Brain microvascular endothelial cell (primary cell): ENCODE data around the gene COL23A1.
"Not testable (repeated sequence)": the region's sequence is repeated elsewhere in the genome, so short reads cannot be mapped to it uniquely, and the experiment has no call there.

Experiments
- DNase-seq: peaks from one replicate; pipeline ENCODE4 v3.0.0-alpha.2; 2020
- H3K27ac ChIP-seq: fragments of 250-450 bp; sonication (Bioruptor Pico); 2 replicates; pipeline ENCODE4 v1.5.1; 2020; ENCODE audit warnings: mild to moderate bottlenecking, moderate library complexity
- H3K27me3 ChIP-seq: fragments of 250-450 bp; sonication (Bioruptor Pico); replicated peaks from 2 replicates; pipeline ENCODE4 v1.5.1; 2020; ENCODE audit warnings: mild to moderate bottlenecking
- H3K36me3 ChIP-seq: fragments of 250-450 bp; sonication (Bioruptor Pico); replicated peaks from 2 replicates; pipeline ENCODE4 v1.5.1; 2020; ENCODE audit warnings: mild to moderate bottlenecking
- H3K4me3 ChIP-seq: 2 replicates; pipeline ENCODE4 v1.5.1; 2011; ENCODE audit warnings: low read depth, mild to moderate bottlenecking, control low read depth, low read length, moderate library complexity
- in situ Hi-C: cut with HindIII; loops from 2 replicates; pipeline ENCODE4 v1.10.0; 2017; ENCODE audit warnings: low sequenced_read_pairs, low pct_ligation_motif_present
- TF ChIP-seq, protein P1 (sequence below): IDR thresholded peaks from 2 replicates; pipeline ENCODE4 v1.5.1; 2011; ENCODE audit warnings: low read depth, mild to moderate bottlenecking, moderate library complexity, low read length, control low read depth, inconsistent platforms; ENCODE audit errors: missing control alignments

The COL23A1 gene

DNA sequence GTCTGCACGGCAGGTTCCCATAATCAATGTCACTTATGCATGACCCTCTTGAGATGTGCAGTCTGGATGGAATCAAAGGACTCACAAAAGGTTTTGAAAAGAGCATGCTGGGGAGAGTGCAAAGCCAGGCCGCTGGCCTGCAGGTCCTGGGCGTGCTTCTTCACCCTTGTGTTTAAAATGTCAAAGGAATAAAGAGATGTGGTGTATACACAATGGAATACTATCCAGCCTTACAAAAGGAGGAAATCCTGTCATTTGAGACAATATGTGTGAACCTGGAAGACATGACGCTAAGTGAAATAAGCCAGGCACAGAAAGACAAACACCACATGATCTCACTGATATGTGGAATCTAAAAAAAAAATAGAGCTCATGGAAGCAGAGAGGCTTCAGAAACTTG, 220.1 kb downstream of the COL23A1 start:
- Histone ChIP-seq H3K27ac (no peak overlapping the region), H3K27me3 (no peaks in the 10 kb centered on the region), H3K36me3 (no peaks in the 10 kb centered on the region), H3K4me3 (no peak overlapping the region)
- in situ Hi-C loops = no loop called here
- DNase-seq = no peak
- TF ChIP-seq, protein P1, sequence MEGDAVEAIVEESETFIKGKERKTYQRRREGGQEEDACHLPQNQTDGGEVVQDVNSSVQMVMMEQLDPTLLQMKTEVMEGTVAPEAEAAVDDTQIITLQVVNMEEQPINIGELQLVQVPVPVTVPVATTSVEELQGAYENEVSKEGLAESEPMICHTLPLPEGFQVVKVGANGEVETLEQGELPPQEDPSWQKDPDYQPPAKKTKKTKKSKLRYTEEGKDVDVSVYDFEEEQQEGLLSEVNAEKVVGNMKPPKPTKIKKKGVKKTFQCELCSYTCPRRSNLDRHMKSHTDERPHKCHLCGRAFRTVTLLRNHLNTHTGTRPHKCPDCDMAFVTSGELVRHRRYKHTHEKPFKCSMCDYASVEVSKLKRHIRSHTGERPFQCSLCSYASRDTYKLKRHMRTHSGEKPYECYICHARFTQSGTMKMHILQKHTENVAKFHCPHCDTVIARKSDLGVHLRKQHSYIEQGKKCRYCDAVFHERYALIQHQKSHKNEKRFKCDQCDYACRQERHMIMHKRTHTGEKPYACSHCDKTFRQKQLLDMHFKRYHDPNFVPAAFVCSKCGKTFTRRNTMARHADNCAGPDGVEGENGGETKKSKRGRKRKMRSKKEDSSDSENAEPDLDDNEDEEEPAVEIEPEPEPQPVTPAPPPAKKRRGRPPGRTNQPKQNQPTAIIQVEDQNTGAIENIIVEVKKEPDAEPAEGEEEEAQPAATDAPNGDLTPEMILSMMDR = no peak

- DNase-seq, H3K27ac ChIP-seq, H3K36me3 ChIP-seq, H3K4me3 ChIP-seq, H3K27me3 ChIP-seq, in situ Hi-C loops: not testable (repeated sequence)
Measured at GRCh38 chr5:178369469-178369868, 220.7 kb downstream of the COL23A1 start.

GRCh38 chr5:178368716-178369300, 221.4 kb downstream of the COL23A1 start:
- Histone ChIP-seq H3K36me3 (no peaks in the 10 kb centered on the region), H3K4me3 (no peak overlapping the region), H3K27ac (no peak overlapping the region), H3K27me3 (no peaks in the 10 kb centered on the region)
- TF ChIP-seq, protein P1 = no peak
- no peak for DNase-seq
- in situ Hi-C loops = no loop called here

- in situ Hi-C loops = no loop called here
- Histone ChIP-seq H3K4me3 (no peak overlapping the region), H3K27me3 (no peaks in the 10 kb centered on the region), H3K27ac (no peak overlapping the region), H3K36me3 (no peaks in the 10 kb centered on the region)
- DNase-seq = no peak
- TF ChIP-seq, protein P1 = no peak
Measured at GRCh38 chr5:178368274-178368673, 221.9 kb downstream of the COL23A1 start.

DNA sequence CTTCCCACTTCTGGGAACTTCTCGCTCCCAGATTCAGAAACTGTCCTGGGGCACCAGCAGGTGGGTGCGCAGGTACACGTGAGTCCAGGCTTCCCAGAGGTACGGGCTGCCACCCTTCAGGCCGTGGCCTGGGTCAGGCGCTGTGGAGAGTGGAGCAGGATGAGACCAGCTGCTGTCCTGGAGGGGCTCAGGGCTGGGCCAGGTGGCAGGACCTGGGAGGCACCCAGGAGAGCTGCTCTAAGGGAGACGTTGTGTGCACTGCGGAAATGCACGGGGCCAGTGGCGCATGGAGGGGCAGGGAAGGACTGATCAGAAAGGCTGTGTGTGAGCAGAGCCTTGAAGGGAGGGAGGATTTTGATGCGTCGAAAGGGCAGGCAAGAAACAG, 222.5 kb downstream of the COL23A1 start:
- no peaks in the 10 kb centered on the region for H3K27me3 ChIP-seq
- TF ChIP-seq, protein P1 = no peak
- no peak overlapping the region for H3K27ac ChIP-seq
- no peak for DNase-seq
- H3K4me3 ChIP-seq = no peak overlapping the region
- in situ Hi-C loops = no loop called here
- no peaks in the 10 kb centered on the region for H3K36me3 ChIP-seq

DNA sequence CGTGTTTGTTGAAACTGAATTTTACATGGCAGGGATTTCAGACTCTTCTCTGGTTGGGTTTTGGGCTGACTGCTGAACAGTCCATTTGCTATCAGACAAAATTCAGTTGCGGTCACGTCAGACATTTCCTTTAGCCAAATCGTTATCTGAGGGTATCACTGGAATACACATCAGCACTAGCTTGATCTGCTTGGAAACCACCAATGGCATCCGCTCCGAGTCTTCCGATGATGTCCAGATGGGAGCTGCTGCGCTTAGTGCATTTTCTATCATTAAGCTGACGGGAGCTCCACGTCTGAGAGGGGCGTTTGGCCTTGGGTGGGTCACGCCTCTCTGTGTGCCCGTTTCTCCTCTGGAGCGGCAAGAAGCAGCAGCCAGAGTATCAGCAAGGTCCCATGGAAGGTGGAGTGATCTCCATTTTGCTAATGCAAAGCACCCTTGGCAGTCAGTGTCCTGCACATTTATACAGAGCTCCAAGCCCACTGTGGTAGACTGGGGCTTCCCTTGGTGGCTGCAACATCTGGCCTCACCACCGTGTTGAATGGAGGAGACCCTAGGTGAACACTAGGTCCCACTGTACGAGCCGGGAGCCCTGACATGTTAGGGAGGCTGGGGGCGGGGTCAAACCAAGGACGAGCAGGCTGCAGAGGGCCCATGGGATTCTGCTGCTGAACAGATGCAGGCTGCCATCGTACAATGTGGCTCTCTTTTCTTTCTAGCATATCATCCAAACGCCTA, 223.0 kb downstream of the COL23A1 start:
- no peaks in the 10 kb centered on the region for H3K27me3 ChIP-seq
- in situ Hi-C loops = no loop called here
- TF ChIP-seq, protein P1 = no peak
- H3K27ac ChIP-seq = no peak overlapping the region
- H3K4me3 ChIP-seq = no peak overlapping the region
- H3K36me3 ChIP-seq = no peaks in the 10 kb centered on the region
- no peak for DNase-seq
